ENCODE data around the gene IQCH. TPM values are rescaled to one million over a fixed set of nuclear protein-coding genes. Genes with fewer than 3 reads are reported as not detected.
"Not testable (repeated sequence)": the region's sequence is repeated elsewhere in the genome, so short reads cannot be mapped to it uniquely, and the experiment has no call there.

The IQCH gene
- total and polyA plus RNA-seq, 8 donors: 1.4 to 3.4 (median 2.8) TPM

DNA sequence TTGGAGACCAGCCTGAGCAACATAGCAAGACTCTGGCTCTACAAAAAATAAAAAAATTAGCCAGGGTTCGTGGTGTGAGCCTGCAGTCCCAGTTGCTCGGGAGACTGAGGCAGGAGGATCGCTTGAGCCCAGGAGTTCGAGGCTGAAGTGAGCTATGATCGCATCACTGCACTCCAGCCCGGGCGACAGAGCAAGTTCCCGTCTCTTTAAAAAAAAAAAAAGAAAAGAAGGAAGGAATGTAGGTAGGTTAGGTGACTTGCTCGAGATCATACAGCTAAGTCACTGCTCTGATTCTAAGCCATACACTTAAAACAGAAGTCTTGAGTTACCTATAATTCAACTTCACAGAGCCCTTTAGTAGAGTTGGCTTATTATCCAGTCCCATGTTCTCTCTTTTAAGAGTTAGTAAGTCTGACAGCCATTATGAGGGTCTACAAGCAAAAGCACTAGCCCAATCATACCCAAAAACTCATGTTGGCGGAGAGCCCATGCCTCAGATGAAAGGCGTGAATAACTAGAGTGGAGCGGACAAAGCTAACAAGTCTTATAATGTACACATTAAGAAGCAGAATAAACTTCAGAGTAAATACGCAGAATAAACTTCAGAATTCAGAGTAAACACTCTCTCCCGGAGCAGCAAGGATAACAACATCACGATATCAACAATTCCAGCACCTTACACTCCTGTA is 893 bp upstream of the IQCH start:
- intact Hi-C loops (cut with DNase I): no loop called here

DNA sequence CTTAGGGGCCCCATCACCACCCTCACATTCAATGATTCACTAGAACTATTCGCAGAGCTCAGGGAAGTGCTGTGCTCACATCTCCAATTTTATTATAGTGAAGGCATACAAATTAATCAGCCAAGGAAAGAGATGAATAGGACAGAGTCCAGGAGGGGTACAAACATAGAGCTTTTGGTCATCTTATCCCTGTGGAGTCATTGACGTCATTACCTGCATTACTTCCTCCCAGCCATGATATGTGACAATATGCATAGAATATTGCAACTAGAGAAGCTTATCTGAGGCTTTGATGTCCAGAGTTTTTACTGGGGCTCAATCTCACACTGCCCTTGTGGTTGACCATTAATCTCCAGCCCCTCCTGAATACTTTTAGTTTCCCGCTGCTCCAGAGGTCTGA is 1.5 kb downstream of the IQCH start:
- intact Hi-C loops (cut with DNase I): no loop called here
- no peak overlapping the region for H3K27ac ChIP-seq
- TF ChIP-seq, protein P1, sequence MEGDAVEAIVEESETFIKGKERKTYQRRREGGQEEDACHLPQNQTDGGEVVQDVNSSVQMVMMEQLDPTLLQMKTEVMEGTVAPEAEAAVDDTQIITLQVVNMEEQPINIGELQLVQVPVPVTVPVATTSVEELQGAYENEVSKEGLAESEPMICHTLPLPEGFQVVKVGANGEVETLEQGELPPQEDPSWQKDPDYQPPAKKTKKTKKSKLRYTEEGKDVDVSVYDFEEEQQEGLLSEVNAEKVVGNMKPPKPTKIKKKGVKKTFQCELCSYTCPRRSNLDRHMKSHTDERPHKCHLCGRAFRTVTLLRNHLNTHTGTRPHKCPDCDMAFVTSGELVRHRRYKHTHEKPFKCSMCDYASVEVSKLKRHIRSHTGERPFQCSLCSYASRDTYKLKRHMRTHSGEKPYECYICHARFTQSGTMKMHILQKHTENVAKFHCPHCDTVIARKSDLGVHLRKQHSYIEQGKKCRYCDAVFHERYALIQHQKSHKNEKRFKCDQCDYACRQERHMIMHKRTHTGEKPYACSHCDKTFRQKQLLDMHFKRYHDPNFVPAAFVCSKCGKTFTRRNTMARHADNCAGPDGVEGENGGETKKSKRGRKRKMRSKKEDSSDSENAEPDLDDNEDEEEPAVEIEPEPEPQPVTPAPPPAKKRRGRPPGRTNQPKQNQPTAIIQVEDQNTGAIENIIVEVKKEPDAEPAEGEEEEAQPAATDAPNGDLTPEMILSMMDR (IDR thresholded peaks at IDR 0.05): no peak
- no peaks in the 10 kb centered on the region for H3K27me3 ChIP-seq
- H3K4me3 ChIP-seq: no peak overlapping the region
- DNase-seq (no peak), ATAC-seq (no peak)
- H3K4me1 ChIP-seq: peaks cover 0 to 22% of the 10 kb centered on the region in 2 donors
- H3K9me3 ChIP-seq: no peaks in the 10 kb centered on the region
- no peaks in the 10 kb centered on the region for H3K36me3 ChIP-seq

More for the DNA sequence above, 893 bp upstream of the IQCH start:
- Histone ChIP-seq H3K9me3 (no peaks in the 10 kb centered on the region), H3K4me3 (peak overlapping the region; percentile 86 to 98), H3K27ac (peak overlapping the region; percentile 65 to 90), H3K27me3 (no peaks in the 10 kb centered on the region), H3K36me3 (no peaks in the 10 kb centered on the region), H3K4me1 (peaks cover 0 to 22% of the 10 kb centered on the region in 2 donors)
- DNase-seq: peak in 1 of 4 donors; percentile 14
- TF ChIP-seq, protein P1 (IDR thresholded peaks at IDR 0.05): no peak
- ATAC-seq: no peak

DNA sequence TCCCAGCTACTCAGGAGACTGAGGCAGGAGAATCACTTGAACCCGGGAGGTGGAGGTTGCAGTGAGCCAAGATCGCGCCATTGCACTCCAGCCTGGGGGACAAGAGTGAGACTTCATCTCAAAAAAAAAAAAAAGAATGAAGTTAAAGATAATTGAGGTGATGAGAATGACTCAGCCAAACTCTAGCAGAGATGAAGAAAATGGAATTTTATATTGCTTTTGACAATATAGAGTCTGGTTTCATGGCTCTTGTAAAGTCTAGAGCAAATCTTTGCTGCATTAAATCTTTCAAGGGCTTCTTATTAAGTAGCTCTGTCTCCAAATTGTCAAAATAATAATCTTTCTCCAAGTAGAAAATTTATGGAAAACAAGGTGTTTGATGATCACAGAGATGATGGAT is 3.8 kb downstream of the IQCH start:
- H3K4me1 ChIP-seq; ATAC-seq; H3K9me3 ChIP-seq; DNase-seq; H3K4me3 ChIP-seq; intact Hi-C loops (cut with DNase I); H3K27ac ChIP-seq; H3K36me3 ChIP-seq; H3K27me3 ChIP-seq: not testable (repeated sequence)

DNA sequence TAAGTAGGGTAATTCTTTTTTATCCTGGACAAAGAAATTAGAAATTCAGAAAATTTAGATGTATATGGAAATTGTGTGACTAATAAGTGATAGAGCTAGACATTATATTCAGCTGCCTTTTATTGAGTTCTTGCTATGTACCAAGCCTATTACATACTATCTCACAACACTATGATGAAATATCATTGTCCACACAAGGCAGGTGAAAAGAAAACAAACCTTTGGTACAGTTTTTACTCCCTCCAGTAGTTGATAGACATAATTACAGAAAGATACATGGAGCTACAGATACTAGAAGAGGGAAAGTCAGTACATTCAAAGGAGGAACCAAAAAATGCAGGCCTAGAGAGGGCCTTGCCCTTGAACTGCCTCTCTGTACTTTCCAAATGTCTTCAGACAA is 4.8 kb downstream of the IQCH start:
- Histone ChIP-seq H3K27ac (no peak overlapping the region), H3K9me3 (no peaks in the 10 kb centered on the region), H3K27me3 (no peaks in the 10 kb centered on the region), H3K36me3 (no peaks in the 10 kb centered on the region), H3K4me1 (no peaks in the 10 kb centered on the region), H3K4me3 (no peak overlapping the region)
- intact Hi-C loops (cut with DNase I): no loop called here
- DNase-seq (no peak), ATAC-seq (no peak)
- TF ChIP-seq, protein P1 (IDR thresholded peaks at IDR 0.05): no peak

DNA sequence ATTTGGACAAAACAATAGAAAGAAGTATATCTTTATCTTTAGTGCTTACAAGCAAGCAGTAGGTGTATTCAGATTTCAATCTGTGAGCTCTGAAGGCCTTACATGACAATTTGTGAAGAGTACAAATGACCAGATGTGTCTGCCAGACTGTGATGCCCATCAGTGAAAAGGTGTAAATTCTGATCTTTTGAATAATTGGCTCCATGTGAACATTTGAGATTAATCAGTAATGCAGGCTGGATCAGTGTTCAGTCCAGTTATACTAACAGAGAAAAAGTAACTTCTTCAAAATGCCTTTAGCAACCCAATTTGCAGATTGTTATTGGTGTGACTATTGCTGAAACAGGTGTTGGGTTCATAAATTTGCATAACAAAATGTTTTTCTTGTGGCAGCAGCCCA is 5.2 kb downstream of the IQCH start:
- H3K27ac ChIP-seq: no peak overlapping the region

More for the DNA sequence above, 5.2 kb downstream of the IQCH start:
- intact Hi-C loops (cut with DNase I): no loop called here
- Histone ChIP-seq H3K4me3 (no peak overlapping the region), H3K9me3 (no peaks in the 10 kb centered on the region), H3K4me1 (no peaks in the 10 kb centered on the region), H3K27me3 (no peaks in the 10 kb centered on the region), H3K36me3 (no peaks in the 10 kb centered on the region)
- DNase-seq (no peak), ATAC-seq (no peak)
- TF ChIP-seq, protein P1 (IDR thresholded peaks at IDR 0.05): no peak

All from left lung (tissue), 10 donors.